Activated CD8-positive, alpha-beta memory T cell treated with anti-CD3 and anti-CD28 coated beads for 1 hour (primary cell): ENCODE measurements around the gene TPRG1L.

ENCODE experiments used
- DNase-seq, 2 donors: peaks; one replicate each; pipeline ENCODE4 v3.0.0-alpha.2; 2020; ENCODE audit warnings: low read depth in 1 of 2; ENCODE audit errors: extremely low read depth in 1 of 2

TPRG1L gene

GRCh38 chr1:3641816-3642215 lies 17.0 kb downstream of the TPRG1L start:
- no peak for DNase-seq

- DNase-seq, result no peak
These were observed 18.3 kb downstream of the TPRG1L start for GRCh38 chr1:3642919-3643675.

DNA sequence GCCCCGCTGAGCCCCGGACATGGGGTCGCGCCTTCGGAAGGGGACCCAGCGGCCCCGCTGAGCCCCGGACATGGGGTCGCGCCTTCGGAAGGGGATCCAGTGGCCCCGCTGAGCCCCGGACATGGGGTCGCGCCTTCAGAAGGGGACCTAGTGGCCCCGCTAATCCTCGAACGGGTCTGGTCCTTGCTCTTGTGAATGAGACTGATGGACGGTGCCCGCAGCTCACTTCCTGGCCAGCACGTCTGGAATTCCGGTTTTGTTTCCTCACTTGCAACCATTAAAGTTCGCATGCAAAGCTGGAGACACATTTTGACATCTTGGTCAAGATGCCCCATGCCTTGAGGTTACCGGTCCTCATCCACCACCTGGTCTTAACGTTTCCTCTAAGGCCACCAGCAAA lies 19.5 kb downstream of the TPRG1L start:
- no peak for DNase-seq

DNA sequence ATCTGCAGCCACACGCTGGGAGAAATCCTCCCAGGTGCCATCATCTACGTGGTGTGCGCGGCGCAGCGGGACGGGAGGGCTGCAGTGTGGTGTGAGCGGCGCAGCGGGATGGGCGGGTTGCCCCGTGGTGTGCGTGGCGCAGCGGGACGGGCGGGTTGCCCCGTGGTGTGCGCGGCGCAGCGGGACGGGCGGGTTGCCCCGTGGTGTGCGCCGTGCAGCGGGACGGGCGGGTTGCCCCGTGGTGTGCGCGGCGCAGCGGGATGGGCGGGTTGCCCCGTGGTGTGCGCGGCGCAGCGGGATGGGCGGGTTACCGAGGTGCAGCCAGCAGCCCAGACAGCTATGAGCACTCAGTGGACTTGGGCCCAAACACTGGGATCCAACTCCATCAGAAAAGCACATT lies 20.4 kb downstream of the TPRG1L start:
- DNase-seq, result no peak

DNA sequence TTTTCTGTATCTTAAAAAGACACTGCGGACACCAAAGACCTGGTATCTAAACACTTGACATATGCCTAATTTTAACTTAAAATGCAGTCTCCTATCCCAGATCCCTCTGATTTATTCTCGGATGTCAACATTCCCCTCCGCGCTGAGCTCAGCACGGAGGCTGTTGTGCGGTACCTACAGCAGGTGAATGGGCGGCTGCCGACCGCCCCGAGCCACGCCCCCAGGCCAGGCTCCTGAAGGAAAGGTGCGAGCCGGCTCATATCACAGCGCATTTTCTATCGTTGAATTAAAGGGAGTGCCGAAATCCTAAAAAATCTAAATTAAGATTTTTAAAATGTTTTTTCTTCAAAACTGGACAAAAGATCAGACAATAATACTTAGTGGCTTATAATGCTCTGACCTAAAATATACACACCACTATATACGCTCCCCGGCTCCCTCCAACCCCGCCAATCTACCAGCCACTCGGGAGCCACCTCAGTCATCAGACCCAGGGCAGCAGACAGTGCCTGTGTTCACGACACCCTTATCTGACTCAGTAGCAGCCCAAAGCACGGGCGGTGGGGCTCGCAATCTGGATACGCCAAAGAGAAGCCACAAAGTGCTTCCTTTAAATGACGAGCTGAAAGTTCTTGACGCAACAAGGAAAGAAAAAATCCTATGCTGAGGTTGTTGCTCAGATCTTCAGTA lies 21.0 kb downstream of the TPRG1L start:
- DNase-seq, result no peak

- no peak for DNase-seq
These were observed 21.8 kb downstream of the TPRG1L start for GRCh38 chr1:3646596-3646995.

GRCh38 chr1:3649342-3650247 lies 24.8 kb downstream of the TPRG1L start, which contains the start of gene WRAP73:
Gene WRAP73 (minus strand): TSS chr1:3650103. CDS start chr1:3649999, 104 bp downstream.
- peak; percentile 59 to 81 for DNase-seq

DNA sequence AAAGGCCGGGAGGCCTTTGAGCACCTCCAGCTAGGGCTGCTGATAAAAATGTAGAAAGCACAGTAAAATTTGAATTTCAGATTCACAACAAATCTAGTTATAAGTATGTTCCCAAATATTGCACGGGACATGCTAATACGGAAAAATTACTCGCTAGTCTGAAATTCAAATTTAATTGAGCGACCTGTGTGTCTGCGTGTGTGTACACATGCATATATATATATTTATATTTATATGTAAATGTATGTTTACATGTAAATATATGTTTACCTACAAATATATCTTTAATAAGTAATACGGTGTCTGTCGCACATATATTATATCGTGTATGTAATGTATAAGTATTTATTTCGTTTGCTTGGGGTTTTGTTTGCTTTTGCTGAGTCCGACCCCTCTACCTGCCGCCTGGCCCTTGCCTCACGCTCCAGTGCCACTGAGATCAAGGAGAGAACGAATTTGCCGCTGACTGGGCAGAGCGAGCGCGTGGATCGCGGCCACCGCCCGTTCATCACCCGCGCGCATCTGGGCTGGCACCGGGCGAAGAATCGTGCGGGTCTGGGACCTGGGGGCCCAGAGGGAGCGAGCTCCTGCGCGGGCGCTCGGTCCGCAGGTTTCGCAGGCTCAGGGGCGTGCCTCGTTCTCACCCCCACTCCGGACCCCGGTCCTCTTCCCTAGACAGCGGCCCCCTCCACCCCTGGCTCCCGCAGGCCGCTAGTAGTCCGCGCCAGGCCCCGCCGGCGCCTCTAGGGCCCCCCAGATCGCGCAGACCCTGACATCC lies 25.6 kb downstream of the TPRG1L start:
- DNase-seq, result no peak

DNA sequence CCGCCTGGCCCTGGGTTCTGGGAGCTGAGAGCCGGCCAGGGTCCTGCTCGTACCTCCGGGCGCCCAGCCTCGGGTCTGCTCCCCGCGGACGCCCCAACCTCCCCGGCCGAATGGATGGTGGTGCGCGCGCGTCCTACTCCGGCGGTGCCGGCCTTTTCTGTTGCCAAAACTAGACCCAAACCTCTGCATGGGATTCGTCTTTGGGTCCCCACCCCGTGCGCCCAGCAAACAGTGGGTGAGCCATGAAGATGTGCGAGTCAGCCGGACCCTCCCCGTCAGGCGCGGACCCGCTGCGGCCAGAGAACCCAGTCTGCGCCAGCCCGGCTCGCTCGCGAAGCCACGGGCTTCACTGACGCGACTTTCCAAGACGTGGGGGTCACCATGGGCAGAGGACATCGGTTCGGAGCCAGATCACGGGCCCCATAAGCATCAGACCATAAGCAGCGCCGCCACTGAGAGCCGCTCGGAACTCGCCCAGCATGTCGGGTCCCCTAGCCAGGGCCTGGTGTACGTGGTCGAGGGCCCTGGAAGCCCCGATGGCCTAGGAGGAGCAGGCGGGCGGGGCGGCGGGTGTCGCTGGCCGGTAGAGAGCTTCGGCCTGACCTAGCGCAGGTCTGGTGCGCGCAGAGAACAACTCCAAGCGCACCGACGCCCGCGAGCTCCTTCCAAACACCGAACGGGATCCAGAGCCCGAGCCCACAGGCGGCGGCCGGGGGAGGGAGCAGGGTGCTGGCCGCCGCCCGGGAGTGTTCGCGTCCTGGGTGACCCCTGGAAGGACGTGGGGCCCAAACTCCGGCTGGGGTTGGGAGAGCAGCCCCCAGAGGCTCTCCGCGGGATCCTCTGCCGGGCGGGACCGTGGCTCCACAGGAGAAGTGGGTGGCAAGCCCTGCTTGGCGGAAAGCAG lies 26.5 kb downstream of the TPRG1L start:
- no peak for DNase-seq

DNA sequence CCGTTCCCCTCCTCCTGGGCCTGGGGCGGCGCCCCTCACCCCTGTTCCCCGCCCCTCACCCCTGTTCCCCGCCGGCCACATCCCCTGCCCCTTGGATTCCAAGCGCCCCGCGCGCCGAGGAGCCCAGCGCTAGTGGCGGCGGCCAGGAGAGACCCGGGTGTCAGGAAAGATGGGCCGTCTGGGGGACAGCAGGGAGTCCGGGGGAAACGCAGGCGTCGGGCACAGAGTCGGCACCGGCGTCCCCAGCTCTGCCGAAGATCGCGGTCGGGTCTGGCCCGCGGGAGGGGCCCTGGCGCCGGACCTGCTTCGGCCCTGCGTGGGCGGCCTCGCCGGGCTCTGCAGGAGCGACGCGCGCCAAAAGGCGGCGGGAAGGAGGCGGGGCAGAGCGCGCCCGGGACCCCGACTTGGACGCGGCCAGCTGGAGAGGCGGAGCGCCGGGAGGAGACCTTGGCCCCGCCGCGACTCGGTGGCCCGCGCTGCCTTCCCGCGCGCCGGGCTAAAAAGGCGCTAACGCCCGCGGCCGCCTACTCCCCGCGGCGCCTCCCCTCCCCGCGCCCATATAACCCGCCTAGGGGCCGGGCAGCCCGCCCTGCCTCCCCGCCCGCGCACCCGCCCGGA lies 27.2 kb downstream of the TPRG1L start, which contains the start of gene TP73:
TSS of gene TP73 (plus strand) at position 587 of the 618 bp plus-strand sequence. CDS start 29,850 bp downstream, outside the sequence.
- DNase-seq, result no peak

DNA sequence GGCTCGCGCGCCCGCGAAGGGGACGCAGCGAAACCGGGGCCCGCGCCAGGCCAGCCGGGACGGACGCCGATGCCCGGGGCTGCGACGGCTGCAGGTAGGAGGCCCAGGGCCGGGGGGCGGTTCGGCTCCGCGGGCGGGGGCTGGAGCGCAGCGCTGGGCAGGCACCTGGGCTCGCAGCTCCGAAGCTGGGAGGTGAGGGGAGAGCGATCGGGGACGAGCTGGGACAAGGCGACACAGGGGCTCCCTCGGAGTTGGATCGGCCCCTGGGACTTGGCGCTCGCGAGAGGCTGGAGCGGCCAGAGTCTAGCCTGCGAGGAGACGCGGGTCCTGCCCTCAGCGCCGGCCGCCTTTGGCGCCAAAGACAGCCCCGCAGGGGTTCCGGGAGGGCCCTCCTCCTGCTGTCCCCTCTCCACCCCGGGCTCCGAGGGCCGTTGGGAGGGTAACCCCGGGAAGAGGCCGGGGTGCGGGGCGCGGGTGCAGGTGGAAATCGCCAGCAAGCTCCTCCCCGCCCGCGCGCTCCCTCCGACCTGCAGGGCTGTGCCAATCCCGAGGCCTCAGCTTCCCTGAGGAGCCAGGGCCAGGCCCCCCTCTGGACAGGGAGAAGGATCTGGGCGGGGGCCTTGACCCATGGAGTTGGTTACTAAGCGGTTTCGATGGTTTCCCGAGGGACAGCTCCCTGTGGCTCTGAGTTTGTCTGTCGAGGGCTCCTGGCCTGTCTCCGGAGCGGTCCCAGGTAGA lies 27.9 kb downstream of the TPRG1L start:
- no peak for DNase-seq

- no peak for DNase-seq
These were observed 28.4 kb downstream of the TPRG1L start for GRCh38 chr1:3653286-3653618.

DNA sequence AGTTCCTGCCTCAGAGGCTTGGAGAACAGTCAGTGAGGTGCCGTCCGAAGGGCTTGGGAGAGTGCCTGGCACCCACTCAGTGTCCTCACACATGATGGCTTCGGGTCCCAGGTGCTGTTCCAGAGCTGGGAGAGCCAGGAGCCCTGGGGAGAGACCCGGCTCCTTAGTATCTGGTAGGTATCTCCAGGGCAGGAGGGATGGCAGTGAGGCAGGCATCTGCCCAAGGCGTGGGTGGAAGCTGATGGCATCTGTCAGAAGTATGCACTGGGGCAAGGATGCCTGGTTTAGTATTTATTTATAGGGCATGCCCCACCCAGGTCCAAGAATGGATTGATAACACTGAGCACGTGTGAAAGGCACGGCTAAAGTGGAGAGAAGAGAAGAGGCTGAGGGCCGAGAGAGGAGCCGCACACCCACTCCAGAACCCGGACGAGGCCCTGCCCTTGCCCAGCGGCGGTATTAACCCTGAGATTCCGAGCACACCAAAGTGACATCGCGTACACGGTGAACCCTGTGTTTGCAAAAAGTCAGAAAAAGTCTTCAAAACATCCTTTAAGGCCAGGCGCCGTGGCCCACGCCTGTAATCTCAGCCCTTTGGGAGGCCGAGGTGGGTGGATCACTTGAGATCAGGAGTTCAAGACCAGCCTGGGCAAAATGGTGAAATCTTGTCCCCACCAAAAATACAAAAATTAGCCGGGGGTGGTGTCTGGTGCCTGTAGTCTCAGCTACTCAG lies 29.9 kb downstream of the TPRG1L start:
- no peak for DNase-seq

DNA sequence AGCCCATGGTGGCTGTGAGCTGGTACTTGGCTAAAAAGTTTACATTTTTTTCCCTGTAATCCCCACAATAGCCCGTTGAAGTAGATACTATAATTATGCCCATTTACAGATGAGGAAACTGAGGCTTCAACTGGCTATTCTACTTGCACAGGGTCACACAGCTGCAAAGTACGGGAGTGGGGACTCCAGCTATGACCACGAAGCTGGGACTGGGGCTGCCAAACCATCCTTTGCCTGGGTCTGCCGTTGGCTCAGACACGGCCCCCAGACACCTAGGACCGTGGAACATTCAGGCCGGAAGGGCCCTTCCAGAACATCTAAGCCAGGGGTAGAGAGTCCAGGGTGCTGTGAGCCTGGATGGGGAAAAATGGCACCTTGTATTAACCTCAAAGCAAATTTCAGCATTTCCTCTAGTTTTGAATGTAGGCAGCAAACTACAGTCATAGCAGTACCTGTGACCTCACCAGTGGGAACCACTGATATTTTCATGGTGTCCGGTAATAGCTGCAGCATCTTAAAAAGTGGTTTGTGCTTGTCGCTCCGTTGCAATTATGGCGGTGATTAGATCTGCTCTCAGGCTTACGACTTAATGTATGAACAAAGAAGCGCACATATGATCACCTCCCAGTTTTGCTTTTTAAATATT lies 31.8 kb downstream of the TPRG1L start:
- no peak for DNase-seq

DNA sequence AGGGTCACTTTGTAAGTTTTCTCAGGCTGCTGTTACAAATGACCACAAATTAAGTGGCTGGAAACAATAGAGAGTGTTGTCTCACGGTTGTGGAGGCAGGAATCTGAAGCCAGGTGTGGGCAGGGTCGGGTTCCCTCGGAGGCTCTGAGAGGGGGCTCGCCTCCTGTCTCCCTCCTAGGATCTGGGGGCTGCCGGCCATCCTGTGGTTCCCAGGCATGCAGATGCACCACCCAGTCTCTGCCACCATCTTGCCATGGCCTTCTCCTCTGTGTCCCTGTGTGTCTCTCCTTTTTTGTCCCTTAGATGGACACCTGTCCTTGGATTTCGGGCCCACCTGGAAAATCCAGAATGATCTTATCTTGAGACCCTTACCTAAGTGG lies 32.3 kb downstream of the TPRG1L start:
- DNase-seq, result no peak

- no peak for DNase-seq
These were observed 32.9 kb downstream of the TPRG1L start for GRCh38 chr1:3657578-3658230.

DNA sequence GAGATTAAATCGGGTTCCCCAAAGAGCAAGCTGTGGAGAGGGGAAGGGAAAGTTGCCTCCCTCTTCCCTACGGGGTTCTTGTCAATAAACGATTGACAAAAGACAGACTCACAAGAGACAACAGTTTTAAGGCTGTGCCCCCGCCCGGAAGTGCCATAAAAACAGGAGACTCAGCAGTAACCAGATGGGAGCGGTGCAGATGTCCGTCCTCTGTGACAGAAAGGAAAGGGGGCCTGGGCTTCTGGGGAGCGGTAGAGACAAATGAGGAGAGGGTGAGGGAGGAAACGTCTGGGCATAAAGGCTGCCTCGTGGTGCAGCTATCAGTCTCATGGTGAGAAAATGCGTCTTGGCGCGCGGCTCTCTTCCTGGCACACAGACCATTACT lies 33.4 kb downstream of the TPRG1L start:
- no peak for DNase-seq
